HUES64 (cell line): ENCODE measurements around the gene U2AF1L4.

Source experiments
- H3K27ac ChIP-seq: 2 replicates; pipeline ENCODE4 v1.7.0; 2013; ENCODE audit warnings: low read depth, low read length, inconsistent platforms
- H3K27me3 ChIP-seq: 2 replicates; pipeline ENCODE4 v1.6.1; 2013; ENCODE audit warnings: mild to moderate bottlenecking, low read length; ENCODE audit not compliant: insufficient read depth
- H3K36me3 ChIP-seq: 2 replicates; pipeline ENCODE4 v1.6.1; 2013; ENCODE audit warnings: mild to moderate bottlenecking, low read length; ENCODE audit not compliant: insufficient read depth
- H3K4me1 ChIP-seq: 2 replicates; pipeline ENCODE4 v1.6.1; 2013; ENCODE audit warnings: mild to moderate bottlenecking, low read length, moderate library complexity; ENCODE audit not compliant: insufficient read depth
- H3K4me3 ChIP-seq: 2 replicates; pipeline ENCODE4 v1.5.1; 2013; ENCODE audit warnings: mild to moderate bottlenecking, low read length, moderate library complexity
- H3K9ac ChIP-seq: 2 replicates; pipeline ENCODE4 v1.6.1; 2013; ENCODE audit warnings: mild to moderate bottlenecking, low read depth, low read length
- H3K9me3 ChIP-seq: 2 replicates; pipeline ENCODE4 v1.6.1; 2013; ENCODE audit warnings: low read depth, low read length; ENCODE audit not compliant: insufficient read depth
- WGBS: fragments of 150-250, 120-280 bp; methylation state at CpG from one replicate; pipeline ENCODE4 v1.1.7; 2013; ENCODE audit warnings: missing lambda C conversion rate; 5-methylcytosine and 5-hydroxymethylcytosine counted together

U2AF1L4 gene

DNA sequence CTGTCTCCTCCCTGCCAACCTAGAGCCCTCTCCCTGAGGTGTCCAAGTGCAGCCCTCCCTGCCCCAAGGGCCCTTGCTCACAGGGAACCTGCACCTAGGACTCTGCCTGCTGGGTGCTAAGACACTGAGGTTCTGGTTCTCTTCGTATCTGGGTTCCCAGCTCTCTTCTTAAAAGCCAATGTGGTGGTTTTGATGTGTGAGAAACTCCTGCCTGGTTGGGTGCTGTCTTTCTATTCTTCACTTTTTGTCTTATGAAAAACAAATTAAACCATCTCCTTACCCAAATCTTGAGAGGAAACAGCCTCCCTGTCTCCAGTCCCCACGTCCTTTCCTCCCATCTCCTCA lies 31.7 kb downstream of the U2AF1L4 start:
- Histone ChIP-seq H3K36me3 (no peaks in the 10 kb centered on the region), H3K9ac (no peak overlapping the region), H3K27me3 (peaks cover 4% of the 10 kb centered on the region; the same call in 1 of the 2 replicates), H3K27ac (no peak overlapping the region), H3K9me3 (no peaks in the 10 kb centered on the region), H3K4me1 (peaks cover 21% of the 10 kb centered on the region), H3K4me3 (no peak overlapping the region)
- WGBS: 86% methylated on average over 2 of the region's 2 CpGs

DNA sequence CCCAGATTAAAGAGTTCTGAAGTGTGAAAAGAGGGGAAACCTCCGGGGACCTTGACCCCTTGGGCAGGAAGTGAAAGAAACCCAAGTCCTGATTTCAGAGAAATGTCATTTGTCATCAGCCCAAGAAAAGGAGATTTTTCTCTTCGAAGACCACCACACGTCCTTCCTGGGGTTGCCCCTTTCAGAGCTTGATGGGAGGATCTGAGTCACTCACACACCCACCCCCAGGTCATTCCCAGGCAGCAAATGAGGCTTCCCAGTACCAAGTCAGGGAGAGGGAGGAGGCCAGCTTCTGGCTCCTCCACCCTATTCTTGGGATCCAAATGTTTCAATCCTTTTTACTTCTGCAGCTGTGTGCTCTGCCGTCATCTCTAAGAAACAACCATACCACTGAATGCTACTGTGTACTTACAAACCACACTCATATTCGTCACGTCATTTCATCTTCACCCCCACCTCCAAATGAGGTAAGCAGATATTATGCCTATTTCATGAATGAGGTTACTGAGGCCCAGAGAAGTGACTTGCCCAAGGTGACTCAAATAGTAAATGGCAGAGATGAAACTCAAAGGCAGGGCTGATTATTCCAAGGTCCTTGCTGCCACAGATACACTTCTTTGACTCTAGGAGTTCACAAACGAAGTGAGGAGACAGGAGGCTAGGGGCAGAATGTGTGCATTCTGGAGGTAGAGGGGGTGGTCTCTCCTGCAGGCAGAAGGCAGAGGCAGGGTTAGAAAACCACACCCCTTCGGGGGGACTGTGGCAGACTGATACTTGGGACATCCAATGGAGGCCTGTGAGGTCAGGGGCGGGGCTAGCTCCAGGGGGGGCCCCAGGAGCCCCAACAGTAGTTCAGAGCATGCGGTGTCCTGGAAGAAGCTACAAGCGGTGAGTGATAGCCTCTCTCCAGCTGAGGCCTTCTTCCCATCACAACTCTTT lies 32.4 kb downstream of the U2AF1L4 start:
- Histone ChIP-seq H3K4me3 (no peak overlapping the region), H3K36me3 (no peaks in the 10 kb centered on the region), H3K4me1 (peaks cover 21% of the 10 kb centered on the region), H3K9ac (no peak overlapping the region), H3K27me3 (peaks cover 4% of the 10 kb centered on the region; the same call in 1 of the 2 replicates), H3K9me3 (no peaks in the 10 kb centered on the region), H3K27ac (no peak overlapping the region)
- WGBS: 83% methylated on average over 11 of the region's 11 CpGs

DNA sequence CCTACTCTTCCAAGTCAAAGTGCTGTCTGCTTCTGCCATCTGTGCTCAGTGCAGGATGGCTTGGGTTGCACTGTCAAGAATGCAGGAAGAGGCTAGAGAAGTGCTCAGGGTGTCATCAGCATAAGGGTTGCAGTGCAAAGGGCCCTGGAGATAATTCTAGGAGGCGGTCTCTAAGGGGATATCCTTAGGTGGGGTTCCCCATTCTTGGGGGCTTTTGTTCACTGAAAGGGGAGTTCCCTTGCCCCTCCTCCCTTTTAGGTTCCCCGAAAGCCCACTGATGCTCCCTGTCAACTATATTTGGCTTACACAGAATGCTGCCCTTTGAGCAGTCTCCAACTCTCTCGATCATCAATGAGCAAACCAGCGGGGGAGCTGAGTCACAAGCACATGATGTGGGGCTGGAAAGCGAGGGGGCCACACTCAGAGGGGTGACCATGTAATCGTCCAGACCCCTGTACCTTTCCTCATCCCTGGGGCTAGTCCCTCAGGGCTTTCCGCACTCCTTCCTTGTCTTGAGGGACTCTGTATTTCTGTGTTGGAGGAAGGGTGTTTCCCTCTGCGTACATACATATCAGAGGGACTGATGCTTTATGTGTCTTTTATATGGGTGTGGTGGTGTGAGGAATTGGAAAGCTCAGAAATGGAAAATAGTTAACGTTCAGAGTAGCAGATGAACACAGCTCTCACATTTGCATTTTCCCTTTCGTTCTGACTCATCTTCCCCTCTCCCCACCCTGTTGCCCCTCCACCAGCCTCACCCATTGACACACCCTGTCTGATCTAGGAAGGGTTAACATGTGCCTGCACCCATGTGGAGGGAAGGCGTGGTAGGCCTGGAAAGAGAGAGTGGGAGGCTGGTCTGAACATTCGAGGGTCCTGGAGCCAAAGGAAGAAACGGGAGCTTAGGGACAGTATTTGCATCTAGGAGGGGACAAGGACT lies 34.2 kb downstream of the U2AF1L4 start:
- no peaks in the 10 kb centered on the region for H3K9me3 ChIP-seq
- peaks cover 4% of the 10 kb centered on the region; the same call in 1 of the 2 replicates for H3K27me3 ChIP-seq
- H3K27ac ChIP-seq: no peak overlapping the region
- WGBS: 40% methylated on average over 13 of the region's 13 CpGs
- no peaks in the 10 kb centered on the region for H3K36me3 ChIP-seq
- H3K4me3 ChIP-seq: no peak overlapping the region
- no peak overlapping the region for H3K9ac ChIP-seq
- H3K4me1 ChIP-seq: peaks cover 21% of the 10 kb centered on the region

DNA sequence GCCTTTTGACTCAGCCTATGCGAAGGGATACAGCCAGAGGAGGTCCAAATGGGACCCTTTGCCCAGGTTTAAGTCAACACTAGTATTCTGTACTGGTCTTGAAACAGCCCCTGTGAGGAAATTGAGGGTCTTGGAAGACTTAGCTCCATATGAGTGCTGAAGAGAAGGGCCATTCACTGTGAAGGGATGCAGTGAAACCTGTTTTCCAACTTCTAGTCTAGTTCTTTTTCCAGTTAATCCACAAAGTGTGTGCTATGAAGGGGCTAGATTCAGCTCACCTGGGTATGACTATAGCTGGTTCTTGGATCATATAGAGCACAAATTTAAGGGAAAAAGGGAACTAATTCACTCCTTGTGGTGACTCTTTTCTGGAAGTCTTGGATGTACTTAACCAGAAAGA lies 36.8 kb downstream of the U2AF1L4 start:
- peaks cover 5% of the 10 kb centered on the region; the same call in 1 of the 2 replicates for H3K4me1 ChIP-seq
- H3K4me3 ChIP-seq: no peak overlapping the region
- H3K36me3 ChIP-seq: no peaks in the 10 kb centered on the region
- no peak overlapping the region for H3K27ac ChIP-seq
- no peak overlapping the region for H3K9ac ChIP-seq
- WGBS: 93% methylated on average over 1 of the region's 1 CpG
- H3K9me3 ChIP-seq: no peaks in the 10 kb centered on the region
- H3K27me3 ChIP-seq: peaks cover 19% of the 10 kb centered on the region

DNA sequence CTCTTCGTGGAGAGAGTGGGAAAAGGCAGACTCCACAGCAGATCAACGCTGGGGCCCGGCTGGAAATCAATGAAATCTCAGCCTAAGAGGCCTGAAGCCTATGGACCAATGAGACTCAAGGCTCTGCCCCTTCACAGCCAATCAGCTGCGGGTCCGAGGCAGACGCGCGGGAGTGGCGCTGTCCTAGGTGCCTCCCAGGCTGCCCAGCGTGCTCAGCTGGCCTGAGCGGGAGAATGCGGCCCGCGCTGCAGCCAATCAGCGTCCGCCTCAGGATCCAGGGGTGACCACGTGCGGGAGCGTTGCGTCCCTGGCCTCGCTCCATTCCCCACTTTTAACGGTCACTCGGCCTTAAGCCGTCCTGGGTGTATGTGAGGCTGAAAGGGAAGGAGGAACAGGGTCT lies 41.0 kb downstream of the U2AF1L4 start, which contains the start of gene ZBTB32:
Gene ZBTB32, plus strand, starts transcription at position 341 of the 400 bp plus-strand sequence. CDS start 10,069 bp downstream, outside the sequence.
- Histone ChIP-seq H3K9me3 (no peaks in the 10 kb centered on the region), H3K36me3 (no peaks in the 10 kb centered on the region), H3K4me3 (no peak within 1 kb of the TSS), H3K27ac (no peak within 1 kb of the TSS), H3K9ac (no peak within 1 kb of the TSS), H3K4me1 (no peaks in the 10 kb centered on the region; the same call in 1 of the 2 replicates), H3K27me3 (peaks cover 28% of the 10 kb centered on the region)
- WGBS: 32% methylated on average over 24 of the region's 24 CpGs

DNA sequence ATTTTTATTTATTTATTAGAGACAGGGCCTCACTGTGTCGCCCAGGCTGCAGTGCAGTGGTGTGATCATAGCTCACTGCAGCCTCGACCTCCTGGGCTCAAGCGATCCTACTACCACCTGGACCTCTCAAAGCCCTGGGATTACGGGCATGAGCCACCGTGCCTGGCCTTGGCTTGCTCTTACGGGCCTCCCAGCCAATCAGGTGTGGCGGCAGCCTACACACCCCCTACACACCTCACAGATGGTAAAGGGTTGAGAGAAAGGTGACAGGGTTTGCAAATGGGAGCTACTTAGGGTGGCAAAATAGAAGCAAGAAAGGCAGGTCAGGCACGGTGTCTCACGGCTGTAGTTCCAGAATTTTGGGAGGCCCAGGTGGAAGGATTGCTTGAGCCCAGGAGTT lies 41.9 kb downstream of the U2AF1L4 start:
- Histone ChIP-seq H3K9ac (no peak overlapping the region), H3K4me1 (no peaks in the 10 kb centered on the region; the same call in 1 of the 2 replicates)

DNA sequence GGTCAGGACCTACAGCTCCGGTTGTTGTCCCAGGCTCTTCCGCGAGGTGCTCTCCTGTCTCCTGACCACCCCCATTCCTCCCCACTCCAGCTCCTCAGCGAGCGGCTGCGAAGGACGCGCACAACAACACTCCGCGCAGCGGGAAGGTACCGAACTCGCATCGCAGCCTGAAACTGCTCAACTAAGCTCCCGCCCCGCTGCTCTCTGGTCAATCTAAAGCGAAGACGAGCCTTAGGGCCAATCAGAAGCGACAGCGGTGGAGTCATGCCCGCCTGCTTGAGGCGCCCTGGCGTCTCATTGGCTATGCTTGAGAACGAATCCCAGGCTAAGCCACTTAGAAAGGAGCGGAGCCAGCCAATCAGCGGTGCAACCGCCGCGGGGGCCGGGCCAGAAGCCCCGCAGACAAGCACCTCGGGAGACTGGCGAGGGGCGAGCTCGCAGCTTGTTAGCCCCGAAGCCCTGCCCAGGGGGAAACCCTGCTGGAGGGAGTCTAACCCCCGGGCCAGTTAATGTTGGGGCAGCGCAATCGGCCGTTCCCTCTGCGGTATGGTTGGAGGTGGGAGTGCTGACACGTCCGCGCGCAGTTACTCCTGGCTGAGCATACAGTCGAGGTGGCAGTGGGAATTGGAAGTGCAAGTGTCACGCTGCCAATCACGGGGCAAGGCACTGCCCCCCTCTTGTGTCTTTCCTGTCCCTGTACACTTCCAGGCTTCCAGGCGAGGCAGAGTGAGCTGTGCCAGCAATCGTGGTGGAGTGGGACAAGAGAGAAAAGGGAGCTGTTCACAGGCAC lies 42.8 kb downstream of the U2AF1L4 start:
- H3K9me3 ChIP-seq: no peaks in the 10 kb centered on the region
- H3K27ac ChIP-seq: no peak overlapping the region
- peak overlapping the region; percentile 21; the same call in 1 of the 2 replicates for H3K9ac ChIP-seq
- no peaks in the 10 kb centered on the region for H3K36me3 ChIP-seq
- peak overlapping the region; percentile 73 for H3K4me3 ChIP-seq
- 1% methylated on average over 50 of the region's 50 CpGs for WGBS
- peaks cover 28% of the 10 kb centered on the region for H3K27me3 ChIP-seq
- no peaks in the 10 kb centered on the region; the same call in 1 of the 2 replicates for H3K4me1 ChIP-seq

More for the DNA sequence above, 41.9 kb downstream of the U2AF1L4 start:
- Histone ChIP-seq H3K36me3 (no peaks in the 10 kb centered on the region), H3K9me3 (no peaks in the 10 kb centered on the region), H3K27ac (no peak overlapping the region), H3K4me3 (no peak overlapping the region), H3K27me3 (peaks cover 28% of the 10 kb centered on the region)
- 59% methylated on average over 7 of the region's 9 CpGs for WGBS

DNA sequence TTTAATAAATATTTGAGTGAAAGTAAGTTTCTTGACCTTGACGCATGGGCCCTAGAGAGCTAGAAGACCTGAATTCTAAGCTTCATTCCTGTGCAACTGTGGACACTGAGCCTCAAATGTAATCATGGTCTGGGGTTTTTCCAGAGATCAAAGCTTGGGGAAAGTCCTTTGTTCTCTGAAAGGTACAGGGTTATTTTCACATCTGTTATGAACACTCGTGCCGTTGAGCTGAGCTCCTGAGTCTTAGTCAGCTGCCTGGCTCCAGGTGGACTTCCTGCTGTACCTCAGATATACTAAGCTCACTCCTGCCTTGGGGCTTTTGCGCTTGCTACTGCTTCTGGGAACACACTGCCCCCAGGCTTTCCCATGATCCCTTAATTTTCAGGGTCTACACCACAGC lies 48.4 kb downstream of the U2AF1L4 start:
- no peak overlapping the region for H3K4me3 ChIP-seq
- no peaks in the 10 kb centered on the region for H3K4me1 ChIP-seq
- no peaks in the 10 kb centered on the region for H3K27me3 ChIP-seq
- no peak overlapping the region for H3K27ac ChIP-seq
- H3K9me3 ChIP-seq: no peaks in the 10 kb centered on the region
- H3K36me3 ChIP-seq: no peaks in the 10 kb centered on the region
- 87% methylated on average over 4 of the region's 4 CpGs for WGBS
- H3K9ac ChIP-seq: no peak overlapping the region

DNA sequence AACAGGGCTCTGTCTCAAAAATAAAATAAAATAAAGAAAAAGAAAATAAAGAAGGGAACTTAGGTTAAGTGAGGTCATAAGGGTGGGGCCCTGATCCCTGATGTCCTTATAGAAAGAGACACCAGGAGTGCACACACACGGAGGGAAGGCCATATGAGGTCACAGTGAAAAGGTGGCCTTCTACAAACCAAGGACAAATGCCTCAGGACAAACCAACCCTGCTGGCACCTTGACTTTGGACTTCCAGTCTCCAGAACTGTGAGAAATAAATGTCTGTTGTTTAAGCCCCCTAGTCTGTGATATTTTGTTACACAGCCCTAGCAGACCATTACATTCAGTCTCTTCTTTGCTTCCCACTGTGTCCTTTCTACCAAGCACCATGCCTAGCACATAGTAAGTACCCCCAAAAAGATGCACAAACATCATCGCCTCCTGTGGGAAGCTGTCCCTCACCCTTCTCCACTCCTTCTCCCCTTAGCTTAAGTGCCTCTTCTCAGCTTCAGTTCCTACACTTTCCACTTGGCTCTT lies 49.3 kb downstream of the U2AF1L4 start:
- WGBS: 89% methylated on average over 2 of the region's 2 CpGs
- H3K27ac ChIP-seq: no peak overlapping the region
- no peaks in the 10 kb centered on the region for H3K36me3 ChIP-seq
- no peak overlapping the region for H3K9ac ChIP-seq
- H3K4me1 ChIP-seq: no peaks in the 10 kb centered on the region
- H3K9me3 ChIP-seq: no peaks in the 10 kb centered on the region
- no peaks in the 10 kb centered on the region for H3K27me3 ChIP-seq
- H3K4me3 ChIP-seq: no peak overlapping the region

DNA sequence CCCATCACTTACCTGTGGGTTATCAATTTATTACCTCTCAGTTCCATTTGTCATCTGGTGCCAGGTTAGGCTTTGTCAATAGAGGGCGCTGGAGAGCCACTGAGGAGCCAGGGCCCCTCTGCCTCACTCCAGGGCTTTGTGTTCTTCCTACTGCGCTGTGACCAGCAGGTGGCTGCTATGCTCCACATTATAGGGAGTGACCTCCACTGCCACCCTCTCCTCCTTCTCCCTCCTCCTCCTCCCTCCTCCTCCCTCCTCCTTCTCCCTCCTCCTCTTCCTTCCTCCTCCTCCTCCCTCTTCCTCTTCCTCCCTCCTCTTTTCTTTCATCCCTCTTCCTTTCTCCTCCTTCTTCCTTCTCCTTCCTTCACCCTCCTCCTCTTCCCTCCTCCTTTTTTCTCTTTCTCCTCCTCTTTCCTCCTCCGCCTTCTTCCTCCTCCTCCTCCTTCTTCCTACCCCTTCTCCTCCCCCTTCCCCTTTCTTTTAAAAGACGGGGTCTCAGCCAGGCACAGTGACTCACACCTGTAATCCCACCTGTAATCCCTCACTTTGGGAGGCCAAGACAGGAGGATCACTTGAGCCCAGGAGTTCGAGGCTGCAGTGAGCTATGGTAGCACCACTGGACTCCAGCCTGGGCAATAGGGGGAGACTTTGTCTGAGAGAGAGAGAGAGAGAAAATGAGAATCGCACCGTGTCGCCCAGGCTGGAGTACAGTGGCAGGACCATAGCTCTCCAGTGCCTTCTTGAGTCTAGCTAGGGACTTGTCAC lies 51.2 kb downstream of the U2AF1L4 start:
- no peaks in the 10 kb centered on the region for H3K36me3 ChIP-seq
- no peaks in the 10 kb centered on the region for H3K27me3 ChIP-seq
- no peaks in the 10 kb centered on the region for H3K4me1 ChIP-seq
- no peaks in the 10 kb centered on the region for H3K9me3 ChIP-seq
- no peak overlapping the region for H3K27ac ChIP-seq
- no peak overlapping the region for H3K9ac ChIP-seq
- no peak overlapping the region for H3K4me3 ChIP-seq
- 41% methylated on average over 8 of the region's 8 CpGs for WGBS
